HCT116 (cell line): ENCODE data around the gene MYO3B. TPM values are rescaled to one million over a fixed set of nuclear protein-coding genes. Genes with fewer than 3 reads are reported as not detected.

Experiments
- ATAC-seq: fragments of 200-7000 bp; cut with Tn5 transposase; 2 replicates; pipeline ENCODE4 v1.9.1; 2020; ENCODE audit warnings: mild to moderate bottlenecking, moderate library complexity
- BruUV-seq: library from RNA; stranded (reverse); fragments of 400-500 nt; replicated peaks from 2 replicates; lab custom pipeline; 2021; lab: Mats Ljungman, UMichigan
- CTCF ChIA-PET: fragments of 300-600 bp; sonication (Branson Sonifier 250); formaldehyde crosslinking; loops from one replicate; lab custom pipeline; 2021; ENCODE audit warnings: antibody characterized with exemption; lab: Charles Lee
- POLR2A ChIA-PET: fragments of 300-600, 350-600 bp; sonication (Branson Sonifier 250); formaldehyde crosslinking; loops from one replicate; lab custom pipeline; 2021; ENCODE audit warnings: antibody characterized with exemption; lab: Charles Lee
- RAD21 ChIA-PET, 2 experiments: fragments of 300-600 bp; sonication (Branson Sonifier 250); formaldehyde crosslinking; loops; one replicate each; lab custom pipeline; 2023; ENCODE audit warnings: low total read pairs in 2 of 2; ENCODE audit not compliant: uncharacterized antibody in 2 of 2, unreplicated experiment in 2 of 2, low non-redundant PET in 1 of 2; lab: Charles Lee
- DNase-seq: peaks from one replicate; pipeline ENCODE4 v3.0.0-alpha.2; 2010; ENCODE audit warnings: low read depth, low spot score
- H2AFZ ChIP-seq: fragments of 200-600 bp; shearing (Covaris generic), sonication (generic); 2 replicates; pipeline ENCODE4 v1.6.1; 2017; ENCODE audit warnings: low read depth, mixed run types, mixed read lengths, antibody characterized with exemption, low read length; ENCODE audit not compliant: poor library complexity, severe bottlenecking
- H3K27ac ChIP-seq: 2 replicates; pipeline ENCODE4 v1.5.1; 2012; ENCODE audit warnings: low read depth, low read length
- H3K27me3 ChIP-seq: fragments of 200-600 bp; sonication (generic); 2 replicates; pipeline ENCODE4 v1.6.1; 2016; ENCODE audit warnings: mixed run types, low read length, mixed read lengths; ENCODE audit not compliant: insufficient read depth
- H3K36me3 ChIP-seq, 2 experiments: fragments of 200-500 bp in 1 of 2; fragments of 200-600 bp in 1 of 2; sonication (Bioruptor generic) in 1 of 2; sonication (generic) in 1 of 2; 2 replicates each; pipeline versions ENCODE4 v1.5.1 to v1.6.1; 2014 to 2016; ENCODE audit warnings: low read length in 2 of 2, inconsistent platforms in 1 of 2, mixed read lengths in 1 of 2, mixed run types in 1 of 2; ENCODE audit not compliant: insufficient read depth in 2 of 2, control insufficient read depth in 1 of 2
- H3K4me1 ChIP-seq, 2 experiments: fragments of 200-600 bp in 1 of 2; sonication (generic) in 1 of 2; 2 replicates each; pipeline versions ENCODE4 v1.5.1 to v1.6.1; 2012 to 2017; ENCODE audit warnings: low read length in 2 of 2, inconsistent platforms in 1 of 2, mild to moderate bottlenecking in 1 of 2, mixed read lengths in 1 of 2, mixed run types in 1 of 2, moderate library complexity in 1 of 2; ENCODE audit not compliant: insufficient read depth in 2 of 2, control insufficient read depth in 1 of 2
- H3K4me2 ChIP-seq: fragments of 200-600 bp; sonication (generic); 2 replicates; pipeline ENCODE4 v1.6.1; 2017; ENCODE audit warnings: mixed run types, low read length, mixed read lengths
- H3K4me3 ChIP-seq, 2 experiments: fragments of 200-600 bp in 1 of 2; sonication (generic) in 1 of 2; replicated peaks in 1 of 2; 2 replicates each; pipeline ENCODE4 v1.5.1; 2011 to 2016; ENCODE audit warnings: low read length in 2 of 2, control low read depth in 1 of 2, low read depth in 1 of 2, mild to moderate bottlenecking in 1 of 2, mixed read lengths in 1 of 2, mixed run types in 1 of 2
- H3K79me2 ChIP-seq: fragments of 200-600 bp; sonication (generic); 2 replicates; pipeline ENCODE4 v1.6.1; 2017; ENCODE audit warnings: mild to moderate bottlenecking, mixed run types, low read length, moderate library complexity, mixed read lengths; ENCODE audit not compliant: insufficient read depth
- H3K9ac ChIP-seq: fragments of 200-600 bp; sonication (generic); 2 replicates; pipeline ENCODE4 v1.6.1; 2016; ENCODE audit warnings: low read length, mixed read lengths
- H3K9me2 ChIP-seq: fragments of 200-600 bp; sonication (generic), shearing (Covaris generic); 2 replicates; pipeline ENCODE4 v1.6.1; 2017; ENCODE audit warnings: mixed run types, mild to moderate bottlenecking, moderate library complexity; ENCODE audit not compliant: insufficient read depth
- H3K9me3 ChIP-seq, 2 experiments: fragments of 200-500 bp in 1 of 2; fragments of 200-600 bp in 1 of 2; sonication (Bioruptor generic) in 1 of 2; sonication (generic) in 1 of 2; 2 replicates each; pipeline ENCODE4 v1.6.1; 2014 to 2017; ENCODE audit warnings: low read length in 2 of 2, mixed read lengths in 2 of 2, inconsistent platforms in 1 of 2, low read depth in 1 of 2, mild to moderate bottlenecking in 1 of 2, mixed run types in 1 of 2, moderate library complexity in 1 of 2; ENCODE audit not compliant: control insufficient read depth in 1 of 2, insufficient read depth in 1 of 2
- H4K20me1 ChIP-seq: fragments of 200-600 bp; sonication (generic), shearing (Covaris generic); 2 replicates; pipeline ENCODE4 v1.6.1; 2017; ENCODE audit warnings: mixed run types, mild to moderate bottlenecking, moderate library complexity; ENCODE audit not compliant: insufficient read depth
- ATF3 ChIP-seq: IDR thresholded peaks from 2 replicates; pipeline ENCODE4 v1.6.1; 2012
- CEBPB ChIP-seq: IDR thresholded peaks from 2 replicates; pipeline ENCODE4 v1.6.1; 2012; ENCODE audit warnings: low read depth
- CTCF ChIP-seq, 3 experiments: fragments of 200-600 bp in 1 of 3; sonication (generic) in 1 of 3; IDR thresholded peaks in 2 of 3; conservative IDR thresholded peaks in 1 of 3; 2 replicates each; pipeline ENCODE4 v1.5.1; 2012 to 2017; ENCODE audit warnings: low read depth in 2 of 3, low read length in 2 of 3, antibody characterized with exemption in 1 of 3, borderline replicate concordance in 1 of 3, control low read depth in 1 of 3, mild to moderate bottlenecking in 1 of 3, mixed read lengths in 1 of 3, mixed run types in 1 of 3, moderate library complexity in 1 of 3; ENCODE audit not compliant: insufficient read depth in 1 of 3
- EGR1 ChIP-seq: IDR thresholded peaks from 2 replicates; pipeline ENCODE4 v1.6.1; 2012; ENCODE audit warnings: low read depth
- ELF1 ChIP-seq: IDR thresholded peaks from 2 replicates; pipeline ENCODE4 v1.6.1; 2012; ENCODE audit warnings: low read depth, borderline replicate concordance
- EZH2 ChIP-seq: fragments of 200-600 bp; sonication (generic); IDR thresholded peaks from 2 replicates; pipeline ENCODE4 v1.6.1; 2017; ENCODE audit warnings: antibody characterized with exemption, mixed run types
- EZH2phosphoT487 ChIP-seq: fragments of 200-600 bp; IDR thresholded peaks from 2 replicates; pipeline ENCODE4 v1.6.1; 2018; ENCODE audit warnings: antibody characterized with exemption, borderline replicate concordance
- FOSL1 ChIP-seq: IDR thresholded peaks from 2 replicates; pipeline ENCODE4 v1.6.1; 2012; ENCODE audit warnings: low read depth
- MAX ChIP-seq: IDR thresholded peaks from 2 replicates; pipeline ENCODE4 v1.6.1; 2012
- POLR2A ChIP-seq: IDR thresholded peaks from 2 replicates; pipeline ENCODE4 v1.7.0; 2011; ENCODE audit warnings: borderline replicate concordance; ENCODE audit not compliant: insufficient read depth, insufficient read length; ENCODE audit errors: extremely low read depth
- POLR2AphosphoS5 ChIP-seq: IDR thresholded peaks from 2 replicates; pipeline ENCODE4 v1.6.1; 2011; ENCODE audit warnings: mild to moderate bottlenecking, low read depth, low read length, moderate library complexity
- RAD21 ChIP-seq: IDR thresholded peaks from 2 replicates; pipeline ENCODE4 v1.6.1; 2012; ENCODE audit warnings: low read depth, mild to moderate bottlenecking
- REST ChIP-seq: IDR thresholded peaks from 2 replicates; pipeline ENCODE4 v1.6.1; 2012; ENCODE audit warnings: low read depth
- SIN3A ChIP-seq: IDR thresholded peaks from 2 replicates; pipeline ENCODE4 v1.6.1; 2012; ENCODE audit warnings: low read depth
- SRF ChIP-seq: IDR thresholded peaks from 2 replicates; pipeline ENCODE4 v1.6.1; 2012; ENCODE audit warnings: low read depth
- TCF7L2 ChIP-seq: IDR thresholded peaks from 2 replicates; pipeline ENCODE4 v1.7.0; 2011; ENCODE audit warnings: borderline replicate concordance, inconsistent platforms; ENCODE audit not compliant: insufficient read depth, insufficient read length; ENCODE audit errors: extremely low read depth
- ZBTB33 ChIP-seq: IDR thresholded peaks from 2 replicates; pipeline ENCODE4 v1.6.1; 2011; ENCODE audit warnings: mild to moderate bottlenecking, low read length, moderate library complexity; ENCODE audit not compliant: insufficient replicate concordance; ENCODE audit errors: extremely low read depth
- ZFX ChIP-seq: fragments of 450-650 bp; IDR thresholded peaks from 2 replicates; pipeline ENCODE4 v1.6.1; 2017
- ZNF274 ChIP-seq: fragments of 200-500 bp; sonication (Bioruptor generic); IDR thresholded peaks from 2 replicates; pipeline ENCODE4 v1.6.1; 2014; ENCODE audit warnings: mild to moderate bottlenecking, low read depth, low read length, inconsistent platforms
- intact Hi-C: fragments of 100-400 bp; cut with micrococcal nuclease; formaldehyde crosslinking; loops from 2 replicates; pipeline ENCODE4 v1.10.0; 2022
- total RNA-seq: library from RNA; stranded (reverse); gene quantifications from one replicate; pipeline ENCODE4 v1.2.1, GENCODE V29; 2021; ENCODE audit not compliant: unreplicated experiment

The MYO3B gene
- total RNA-seq, 1 experiment from 2014 or later = not detected

GRCh38 chr2:170585067-170585466, 407.1 kb downstream of the MYO3B start:
- BruUV-seq = no TSS peak
- Histone ChIP-seq H3K27ac (no peak overlapping the region), H3K79me2 (no peaks in the 10 kb centered on the region), H3K4me2 (no peak overlapping the region), H2AFZ (peak overlapping the region; percentile 42), H3K9me3 (no peaks in the 10 kb centered on the region), H3K4me1 (no peaks in the 10 kb centered on the region), H3K9ac (no peak overlapping the region), H3K4me3 (no peak overlapping the region), H3K36me3 (no peaks in the 10 kb centered on the region), H3K27me3 (no peaks in the 10 kb centered on the region), H3K9me2 (no peaks in the 10 kb centered on the region), H4K20me1 (no peaks in the 10 kb centered on the region; the same call in 1 of the 2 replicates)
- TF ChIP-seq REST (no peak), SIN3A (no peak), ATF3 (no peak), ZNF274 (no peak), EZH2phosphoT487 (no peak), FOSL1 (no peak), ELF1 (no peak), TCF7L2 (no peak), CEBPB (no peak), ZBTB33 (no peak), RAD21 (no peak), ZFX (no peak), EGR1 (no peak), SRF (no peak), MAX (no peak), POLR2AphosphoS5 (no peak), CTCF (IDR thresholded peaks at IDR 0.05 in 2 of 3, conservative IDR thresholded peaks at IDR 0.05 in 1 of 3; ENCODE audit: borderline replicate concordance in 1 of 3, insufficient read depth in 1 of 3, low read depth in 2 of 3, low read length in 2 of 3) (no peak), POLR2A (no peak), EZH2 (no peak)
- POLR2A ChIA-PET = no interaction called here
- no peak for DNase-seq
- ATAC-seq = no peak
- intact Hi-C loops = no loop called here
- CTCF ChIA-PET = no interaction called here
- RAD21 ChIA-PET = no interaction called here
